HCT116 (cell line): ENCODE measurements around the gene PCDH9.

Source experiments
- CEBPB ChIP-seq: IDR thresholded peaks from 2 replicates; pipeline ENCODE4 v1.6.1; 2012; ENCODE audit warnings: low read depth
- CTCF ChIP-seq, 3 experiments: fragments of 200-600 bp in 1 of 3; sonication (generic) in 1 of 3; IDR thresholded peaks in 2 of 3; conservative IDR thresholded peaks in 1 of 3; 2 replicates each; pipeline ENCODE4 v1.5.1; 2012 to 2017; ENCODE audit warnings: low read depth in 2 of 3, low read length in 2 of 3, antibody characterized with exemption in 1 of 3, borderline replicate concordance in 1 of 3, control low read depth in 1 of 3, mild to moderate bottlenecking in 1 of 3, mixed read lengths in 1 of 3, mixed run types in 1 of 3, moderate library complexity in 1 of 3; ENCODE audit not compliant: insufficient read depth in 1 of 3
- ELF1 ChIP-seq: IDR thresholded peaks from 2 replicates; pipeline ENCODE4 v1.6.1; 2012; ENCODE audit warnings: low read depth, borderline replicate concordance
- EZH2 ChIP-seq: fragments of 200-600 bp; sonication (generic); IDR thresholded peaks from 2 replicates; pipeline ENCODE4 v1.6.1; 2017; ENCODE audit warnings: antibody characterized with exemption, mixed run types
- POLR2A ChIP-seq: IDR thresholded peaks from 2 replicates; pipeline ENCODE4 v1.7.0; 2011; ENCODE audit warnings: borderline replicate concordance; ENCODE audit not compliant: insufficient read depth, insufficient read length; ENCODE audit errors: extremely low read depth
- REST ChIP-seq: IDR thresholded peaks from 2 replicates; pipeline ENCODE4 v1.6.1; 2012; ENCODE audit warnings: low read depth
- SIN3A ChIP-seq: IDR thresholded peaks from 2 replicates; pipeline ENCODE4 v1.6.1; 2012; ENCODE audit warnings: low read depth
- SP1 ChIP-seq: IDR thresholded peaks from 2 replicates; pipeline ENCODE4 v1.6.1; 2012; ENCODE audit warnings: low read depth
- TCF7L2 ChIP-seq: IDR thresholded peaks from 2 replicates; pipeline ENCODE4 v1.7.0; 2011; ENCODE audit warnings: borderline replicate concordance, inconsistent platforms; ENCODE audit not compliant: insufficient read depth, insufficient read length; ENCODE audit errors: extremely low read depth
- YY1 ChIP-seq: IDR thresholded peaks from 2 replicates; pipeline ENCODE4 v1.6.1; 2011; ENCODE audit warnings: low read length, low read depth, moderate library complexity, mild to moderate bottlenecking; ENCODE audit not compliant: insufficient replicate concordance; ENCODE audit errors: extremely low read depth
- ZBTB33 ChIP-seq: IDR thresholded peaks from 2 replicates; pipeline ENCODE4 v1.6.1; 2011; ENCODE audit warnings: mild to moderate bottlenecking, low read length, moderate library complexity; ENCODE audit not compliant: insufficient replicate concordance; ENCODE audit errors: extremely low read depth

- TF ChIP-seq SIN3A = no peak
- no peak for TF ChIP-seq CTCF (IDR thresholded peaks at IDR 0.05 in 2 of 3, conservative IDR thresholded peaks at IDR 0.05 in 1 of 3; ENCODE audit: borderline replicate concordance in 1 of 3, insufficient read depth in 1 of 3, low read depth in 2 of 3, low read length in 2 of 3)
- TF ChIP-seq POLR2A = no peak
- no peak for TF ChIP-seq EZH2
- no peak for TF ChIP-seq ZBTB33
- TF ChIP-seq CEBPB = no peak
- no peak for TF ChIP-seq SP1
- no peak for TF ChIP-seq YY1
- no peak for TF ChIP-seq TCF7L2
- TF ChIP-seq REST = no peak
- TF ChIP-seq ELF1 = no peak
Measured at GRCh38 chr13:66860878-66861417, 369.2 kb downstream of the PCDH9 start.
